GM03348 (cell line): ENCODE measurements around the gene MRPL14.
A peak's percentile ranks its signal among the peaks of the same experiment; 100 is the strongest.

Source experiments
- DNase-seq: peaks from one replicate; pipeline ENCODE4 v3.0.0; 2012; ENCODE audit warnings: low spot score

Gene MRPL14

GRCh38 chr6:44064948-44065272 is 62.3 kb downstream of the MRPL14 start:
- no peak for DNase-seq

- DNase-seq = peak; percentile 83
Observed at GRCh38 chr6:44064089-44064947, 62.9 kb downstream of the MRPL14 start.

- DNase-seq = no peak
Observed at GRCh38 chr6:44063561-44064059, 63.6 kb downstream of the MRPL14 start.
